PC-9 (cell line): ENCODE data around the gene SLC6A17. TPM values are rescaled to one million over a fixed set of nuclear protein-coding genes. Genes with fewer than 3 reads are reported as not detected.

Experiments
- Bru-seq: library from RNA; stranded (reverse); fragments of 400-500 nt; gene quantifications from one replicate; lab custom pipeline; 2021; lab: Mats Ljungman, UMichigan
- BruChase-seq, 2 experiments: library from RNA; stranded (reverse); fragments of 400-500 nt; gene quantifications; one replicate each; lab custom pipeline; 2021; lab: Mats Ljungman, UMichigan
- BruUV-seq: library from RNA; stranded (reverse); fragments of 400-500 nt; replicated peaks from 2 replicates; lab custom pipeline; 2021; lab: Mats Ljungman, UMichigan
- CTCF ChIA-PET: fragments of 300-600 bp; sonication (Branson Sonifier 250); formaldehyde crosslinking; loops from one replicate; lab custom pipeline; 2022; ENCODE audit warnings: antibody characterized with exemption; lab: Charles Lee
- POLR2A ChIA-PET: fragments of 300-600 bp; sonication (Branson Sonifier 250); formaldehyde crosslinking; loops from one replicate; lab custom pipeline; 2022; ENCODE audit warnings: antibody characterized with exemption; ENCODE audit not compliant: unreplicated experiment; lab: Charles Lee
- DNase-seq, 2 experiments: peaks; one replicate each; pipeline versions ENCODE4 v3.0.0 to v3.0.0-alpha.2; 2015 to 2022; ENCODE audit warnings: mixed read lengths in 1 of 2
- H2AFZ ChIP-seq: fragments of 200-600 bp; sonication (generic); 2 replicates; pipeline ENCODE4 v1.8.1; 2017; ENCODE audit warnings: antibody characterized with exemption
- H3F3A ChIP-seq: fragments of 200-600 bp; sonication (generic); 2 replicates; pipeline ENCODE4 v1.8.1; 2017; ENCODE audit warnings: antibody characterized with exemption, mild to moderate bottlenecking, low read depth; ENCODE audit not compliant: insufficient read depth
- H3K27ac ChIP-seq: fragments of 200-600 bp; sonication (generic); 2 replicates; pipeline ENCODE4 v1.6.1; 2016; ENCODE audit warnings: mixed run types
- H3K27me3 ChIP-seq: fragments of 200-600 bp; sonication (generic); 2 replicates; pipeline ENCODE4 v1.6.1; 2016; ENCODE audit warnings: low read depth, mixed run types; ENCODE audit not compliant: insufficient read depth
- H3K36me3 ChIP-seq: fragments of 200-600 bp; sonication (generic); 2 replicates; pipeline ENCODE4 v1.6.1; 2016; ENCODE audit warnings: low read depth, mixed run types
- H3K4me1 ChIP-seq: fragments of 200-600 bp; sonication (generic); replicated peaks from 2 replicates; pipeline ENCODE4 v1.6.1; 2016; ENCODE audit warnings: mixed run types; ENCODE audit not compliant: insufficient read depth
- H3K4me2 ChIP-seq: fragments of 200-600 bp; sonication (generic); 2 replicates; pipeline ENCODE4 v1.6.1; 2017; ENCODE audit warnings: mixed run types
- H3K4me3 ChIP-seq: fragments of 200-600 bp; sonication (generic); 2 replicates; pipeline ENCODE4 v1.6.1; 2016; ENCODE audit warnings: mixed run types
- H3K79me2 ChIP-seq: fragments of 200-600 bp; sonication (generic); 2 replicates; pipeline ENCODE4 v1.6.1; 2017; ENCODE audit warnings: low read depth, mixed run types
- H3K9me2 ChIP-seq: fragments of 200-600 bp; sonication (generic); 2 replicates; pipeline ENCODE4 v1.8.1; 2017; ENCODE audit warnings: mild to moderate bottlenecking; ENCODE audit not compliant: insufficient read depth
- H3K9me3 ChIP-seq: fragments of 200-600 bp; sonication (generic); 2 replicates; pipeline ENCODE4 v1.8.1; 2016; ENCODE audit warnings: low read depth; ENCODE audit not compliant: insufficient read depth
- H4K20me1 ChIP-seq: fragments of 200-600 bp; sonication (generic); 2 replicates; pipeline ENCODE4 v1.8.1; 2017; ENCODE audit not compliant: insufficient read depth
- EZH2 ChIP-seq: fragments of 200-600 bp; sonication (generic); IDR thresholded peaks from 2 replicates; pipeline ENCODE4 v1.8.0; 2017; ENCODE audit warnings: antibody characterized with exemption, low read depth
- intact Hi-C: fragments of 100-400 bp; cut with micrococcal nuclease; formaldehyde crosslinking; loops from one replicate; pipeline ENCODE4 v1.10.0; 2022; ENCODE audit not compliant: unreplicated experiment
- long read RNA-seq: library from polyadenylated mRNA; stranded (forward); transcript quantifications from one replicate; pipeline ENCODE4 v2.0.0, GENCODE V29; 2022
- total RNA-seq: library from RNA; stranded (reverse); gene quantifications from 2 replicates; pipeline ENCODE4 v1.2.3, GENCODE V29; 2021
- TF ChIP-seq, protein P1 (sequence below): fragments of 200-600 bp; sonication (generic); conservative IDR thresholded peaks from 2 replicates; pipeline ENCODE4 v1.6.1; 2017; ENCODE audit warnings: mixed run types, antibody characterized with exemption, mild to moderate bottlenecking, moderate library complexity

Gene SLC6A17
- 3.2 and 4.5 TPM in 2 replicates for total RNA-seq
- Bru-seq, nascent RNA: percentile 36 among the genes with signal in this experiment
- BruChase-seq, experiment 1, labeled RNA remaining after a 2-hour chase: percentile 28 among the genes with signal in this experiment
- BruChase-seq, experiment 2, labeled RNA remaining after a 6-hour chase: percentile 44 among the genes with signal in this experiment
- long read RNA-seq, partial matches to known transcripts: 0 of 4 reads
- long read RNA-seq, other reads (novel, unspliced or antisense): 4 of 4 reads

DNA sequence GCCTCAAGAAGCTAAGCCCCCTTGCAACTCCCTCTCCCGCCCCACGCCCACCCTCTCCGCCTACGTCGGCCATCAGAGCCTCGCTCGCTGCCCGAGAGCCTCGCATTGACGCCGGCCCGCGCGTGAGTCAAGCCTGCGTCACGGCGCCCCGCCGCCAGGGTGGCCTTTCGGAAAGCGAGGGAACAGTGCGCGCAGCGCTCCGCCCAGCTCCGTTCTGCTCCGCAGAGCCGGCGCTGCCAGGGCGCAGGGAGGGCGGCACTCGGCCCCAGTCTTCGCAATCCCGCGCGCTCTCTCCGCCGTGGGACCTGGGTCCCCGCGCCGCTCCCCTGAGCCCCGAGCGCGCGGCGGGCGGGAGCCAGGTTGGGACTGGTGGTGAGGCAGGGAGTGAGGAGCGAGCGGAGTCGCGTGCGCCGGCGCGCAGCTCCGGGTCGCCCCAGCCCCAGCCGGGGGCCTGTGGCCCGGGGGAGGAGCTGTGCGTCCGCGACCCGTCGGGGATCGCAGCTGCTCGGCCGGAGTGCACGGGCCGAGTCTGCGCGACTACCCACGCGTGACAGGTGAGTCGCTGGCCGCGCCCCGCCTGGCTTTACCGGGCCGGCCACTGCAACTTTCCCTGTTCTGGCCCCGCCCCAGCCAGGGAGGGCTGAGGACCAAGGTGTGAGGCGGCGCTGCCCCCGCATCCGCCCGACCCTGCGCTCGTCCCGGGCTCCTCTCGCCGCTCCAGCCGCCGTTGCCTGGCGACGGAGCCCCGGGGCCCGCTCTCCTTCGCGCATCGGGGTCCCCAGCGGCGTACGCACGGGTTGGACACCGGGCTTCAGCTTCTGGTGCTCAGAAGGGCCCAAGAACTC, at the start of gene SLC6A17:
SLC6A17 (plus strand) TSS at position 165 of the 845 bp plus-strand sequence. CDS start 16,436 bp downstream, outside the sequence.
- Histone ChIP-seq H4K20me1 (no peaks in the 10 kb centered on the region), H3K9me2 (no peaks in the 10 kb centered on the region), H2AFZ (peak within 1 kb of the TSS; percentile 81), H3K79me2 (peaks cover 13% of the 10 kb centered on the region; the same call in 1 of the 2 replicates), H3K9me3 (no peaks in the 10 kb centered on the region), H3K4me2 (peak within 1 kb of the TSS; percentile 73), H3K27me3 (peaks cover 18% of the 10 kb centered on the region), H3K27ac (no peak within 1 kb of the TSS), H3K4me3 (peak within 1 kb of the TSS; percentile 62), H3F3A (no peaks in the 10 kb centered on the region), H3K4me1 (peaks cover 14% of the 10 kb centered on the region), H3K36me3 (no peaks in the 10 kb centered on the region)
- intact Hi-C loops: no loop called here
- POLR2A ChIA-PET: no interaction called here
- TF ChIP-seq, protein P1, sequence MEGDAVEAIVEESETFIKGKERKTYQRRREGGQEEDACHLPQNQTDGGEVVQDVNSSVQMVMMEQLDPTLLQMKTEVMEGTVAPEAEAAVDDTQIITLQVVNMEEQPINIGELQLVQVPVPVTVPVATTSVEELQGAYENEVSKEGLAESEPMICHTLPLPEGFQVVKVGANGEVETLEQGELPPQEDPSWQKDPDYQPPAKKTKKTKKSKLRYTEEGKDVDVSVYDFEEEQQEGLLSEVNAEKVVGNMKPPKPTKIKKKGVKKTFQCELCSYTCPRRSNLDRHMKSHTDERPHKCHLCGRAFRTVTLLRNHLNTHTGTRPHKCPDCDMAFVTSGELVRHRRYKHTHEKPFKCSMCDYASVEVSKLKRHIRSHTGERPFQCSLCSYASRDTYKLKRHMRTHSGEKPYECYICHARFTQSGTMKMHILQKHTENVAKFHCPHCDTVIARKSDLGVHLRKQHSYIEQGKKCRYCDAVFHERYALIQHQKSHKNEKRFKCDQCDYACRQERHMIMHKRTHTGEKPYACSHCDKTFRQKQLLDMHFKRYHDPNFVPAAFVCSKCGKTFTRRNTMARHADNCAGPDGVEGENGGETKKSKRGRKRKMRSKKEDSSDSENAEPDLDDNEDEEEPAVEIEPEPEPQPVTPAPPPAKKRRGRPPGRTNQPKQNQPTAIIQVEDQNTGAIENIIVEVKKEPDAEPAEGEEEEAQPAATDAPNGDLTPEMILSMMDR: peak; percentile 31; the same call in 1 of the 2 replicates
- no peak for TF ChIP-seq EZH2
- CTCF ChIA-PET: interaction anchor here (0.6 to 0.9 kb wide), 4 partner anchors 11 to 63 kb away, joined by 3 to 4 read pairs (median 4); no protein-coding TSS in a partner anchor
- BruUV-seq: no TSS peak
- DNase-seq: peak; percentile 51 to 63

GRCh38 chr1:110102081-110102480, 48.2 kb upstream of the SLC6A17 start:
- Histone ChIP-seq H3K36me3 (no peaks in the 10 kb centered on the region), H3K27me3 (no peaks in the 10 kb centered on the region), H3K4me1 (peaks cover 96% of the 10 kb centered on the region), H3K9me3 (no peaks in the 10 kb centered on the region), H3K4me2 (peak overlapping the region; percentile 68), H3F3A (peaks cover 60% of the 10 kb centered on the region), H3K9me2 (no peaks in the 10 kb centered on the region), H3K79me2 (peaks cover 4% of the 10 kb centered on the region), H4K20me1 (no peaks in the 10 kb centered on the region), H3K27ac (peak overlapping the region; percentile 99), H3K4me3 (peak overlapping the region; percentile 22; the same call in 1 of the 2 replicates), H2AFZ (peak overlapping the region; percentile 8; the same call in 1 of the 2 replicates)
- CTCF ChIA-PET: interaction anchor here (0.5 to 1.2 kb wide), 3 partner anchors 14 to 1333 kb away, joined by 3 to 6 read pairs (median 3); no protein-coding TSS in a partner anchor
- no TSS peak for BruUV-seq
- POLR2A ChIA-PET: interaction anchor here (0.7 kb wide), 1 partner anchor 25 kb away, joined by 3 read pairs; no protein-coding TSS in a partner anchor
- TF ChIP-seq, protein P1: no peak
- TF ChIP-seq EZH2: no peak
- intact Hi-C loops: loop anchor here (1.0 to 10.0 kb wide), 2 partner anchors 11 to 327 kb away; no protein-coding TSS in a partner anchor
- DNase-seq: peak; percentile 48 to 85
